Upper lobe of left lung (tissue), 6 donors: ENCODE measurements around the gene ERN1. TPM values are rescaled to one million over a fixed set of nuclear protein-coding genes. Genes with fewer than 3 reads are reported as not detected.

Source experiments
- ATAC-seq, 2 donors: fragments of 200-7000 bp; cut with Tn5 transposase; one replicate each; pipeline ENCODE4 v1.9.1; 2022; ENCODE audit warnings: mild to moderate bottlenecking in 2 of 2, moderate library complexity in 2 of 2; ENCODE audit not compliant: low FRiP score in 2 of 2
- DNase-seq, 2 donors: peaks; one replicate each; pipeline ENCODE4 v3.0.0-alpha.2; 2019 to 2020
- H3K27ac ChIP-seq, 4 donors: fragments of 200-600 bp; sonication (generic); one replicate each; pipeline ENCODE4 v1.5.1; 2016 to 2019
- H3K27me3 ChIP-seq, 4 donors: fragments of 200-600 bp; sonication (generic); one replicate each; pipeline ENCODE4 v1.5.1; 2017 to 2019
- H3K36me3 ChIP-seq, 4 donors: fragments of 200-600 bp; sonication (generic); one replicate each; pipeline ENCODE4 v1.5.1; 2016 to 2019
- H3K4me1 ChIP-seq, 4 donors: fragments of 200-600 bp; sonication (generic); one replicate each; pipeline ENCODE4 v1.5.1; 2018 to 2019
- H3K4me3 ChIP-seq, 4 donors: fragments of 200-600 bp; sonication (generic); one replicate each; pipeline ENCODE4 v1.5.1; 2017 to 2019; ENCODE audit warnings: mild to moderate bottlenecking in 2 of 4, moderate library complexity in 1 of 4
- H3K9me3 ChIP-seq, 4 donors: fragments of 200-600 bp; sonication (generic); one replicate each; pipeline ENCODE4 v1.5.1; 2018 to 2019
- CTCF ChIP-seq, 6 experiments: fragments of 450-650 bp in 4 of 6; fragments of 200-600 bp in 2 of 6; sonication (generic) in 2 of 6; IDR thresholded peaks; one replicate each; pipeline ENCODE4 v1.5.1; 2016 to 2019; ENCODE audit warnings: antibody characterized with exemption in 6 of 6
- EP300 ChIP-seq, 4 donors: sonication (generic); formaldehyde crosslinking; IDR thresholded peaks; one replicate each; pipeline ENCODE4 v1.5.1; 2017; ENCODE audit warnings: antibody characterized with exemption in 4 of 4, control low read depth in 2 of 4
- POLR2A ChIP-seq, 4 donors: fragments of 450-650 bp; IDR thresholded peaks; one replicate each; pipeline ENCODE4 v1.5.1; 2016 to 2017; ENCODE audit warnings: antibody characterized with exemption in 4 of 4, mild to moderate bottlenecking in 2 of 4
- POLR2AphosphoS5 ChIP-seq, 2 donors: sonication (generic); formaldehyde crosslinking; IDR thresholded peaks; one replicate each; pipeline ENCODE4 v1.5.1; 2017; ENCODE audit warnings: antibody characterized with exemption in 2 of 2
- WGBS, 2 donors: methylation state at CpG; one replicate each; pipeline ENCODE4 v1.1.5; 2017 to 2018; 5-methylcytosine and 5-hydroxymethylcytosine counted together
- total RNA-seq, 6 donors: library from RNA; depleted of rRNA in 4 of 6; stranded (reverse); fragments of >200 nt in 4 of 6; gene quantifications; one replicate each; pipeline versions ENCODE4 v1.1.0 to v1.2.1, GENCODE V29; 2016 to 2021
- donor health status: DM: no; HTN: no; CAD: no; lungs with moderate emphysema.
- donor health status: DM: no; HTN: yes; CAD: no; lungs with severe emphysema.

ERN1 gene
- total RNA-seq, 6 donors from 2014 or later = 32.8 to 65.0 (median 41.9) TPM

GRCh38 chr17:64070213-64070612 is 59.7 kb downstream of the ERN1 start:
- no peak overlapping the region for H3K27ac ChIP-seq
- peaks cover 0 to 13% (median 8%) of the 10 kb centered on the region in 4 donors for H3K9me3 ChIP-seq
- ATAC-seq = no peak
- no peak for DNase-seq
- H3K36me3 ChIP-seq = peaks cover 32 to 67% (median 49%) of the 10 kb centered on the region in 4 donors
- H3K4me1 ChIP-seq = peaks cover 14 to 20% (median 17%) of the 10 kb centered on the region in 4 donors
- TF ChIP-seq POLR2AphosphoS5 (IDR thresholded peaks at IDR 0.05) = no peak
- TF ChIP-seq POLR2A (IDR thresholded peaks at IDR 0.05) = no peak
- TF ChIP-seq EP300 (IDR thresholded peaks at IDR 0.05) = no peak
- no peak overlapping the region for H3K4me3 ChIP-seq
- 98% methylated on average over 3 of the region's 3 CpGs for WGBS, 2 donors
- no peaks in the 10 kb centered on the region for H3K27me3 ChIP-seq

GRCh38 chr17:64069143-64069542 is 60.8 kb downstream of the ERN1 start:
- TF ChIP-seq EP300 (IDR thresholded peaks at IDR 0.05) (no peak), POLR2AphosphoS5 (IDR thresholded peaks at IDR 0.05) (no peak), CTCF (IDR thresholded peaks at IDR 0.05) (no peak), POLR2A (IDR thresholded peaks at IDR 0.05) (no peak)
- no peak overlapping the region for H3K27ac ChIP-seq
- no peak for DNase-seq
- H3K4me3 ChIP-seq = no peak overlapping the region
- H3K9me3 ChIP-seq = peaks cover 0 to 13% (median 8%) of the 10 kb centered on the region in 4 donors
- no peak for ATAC-seq
- peaks cover 32 to 76% (median 50%) of the 10 kb centered on the region in 4 donors for H3K36me3 ChIP-seq
- H3K4me1 ChIP-seq = peaks cover 5 to 10% (median 9%) of the 10 kb centered on the region in 4 donors
- WGBS, 2 donors = 94% methylated on average over 1 of the region's 1 CpG
- H3K27me3 ChIP-seq = no peaks in the 10 kb centered on the region

- no peak for TF ChIP-seq POLR2A (IDR thresholded peaks at IDR 0.05)
- no peak for TF ChIP-seq EP300 (IDR thresholded peaks at IDR 0.05)
- TF ChIP-seq POLR2AphosphoS5 (IDR thresholded peaks at IDR 0.05) = no peak
- TF ChIP-seq CTCF (IDR thresholded peaks at IDR 0.05) = no peak
- DNase-seq (no peak), ATAC-seq (no peak)
- Histone ChIP-seq H3K4me1 (peaks cover 0 to 8% (median 4%) of the 10 kb centered on the region in 4 donors), H3K27ac (peak overlapping the region in 1 of 4 donors; percentile 30), H3K4me3 (no peak overlapping the region), H3K27me3 (no peaks in the 10 kb centered on the region), H3K9me3 (peaks cover 0 to 13% (median 8%) of the 10 kb centered on the region in 4 donors), H3K36me3 (peaks cover 32 to 82% (median 50%) of the 10 kb centered on the region in 4 donors)
- 77 to 88% methylated on average over 3 of the region's 3 CpGs for WGBS, 2 donors
Observed at GRCh38 chr17:64067657-64068056, 62.3 kb downstream of the ERN1 start.

- Histone ChIP-seq H3K4me3 (peak overlapping the region in 1 of 4 donors; percentile 4), H3K36me3 (peaks cover 31 to 76% (median 48%) of the 10 kb centered on the region in 4 donors), H3K27me3 (no peaks in the 10 kb centered on the region), H3K4me1 (peaks cover 0 to 8% (median 4%) of the 10 kb centered on the region in 4 donors), H3K27ac (peak overlapping the region in 2 of 4 donors; percentile 18 to 26), H3K9me3 (peaks cover 0 to 13% (median 8%) of the 10 kb centered on the region in 4 donors)
- ATAC-seq (no peak), DNase-seq (peak in 1 of 2 donors; percentile 34)
- WGBS, 2 donors = 68 to 94% methylated on average over 7 of the region's 7 CpGs
- TF ChIP-seq POLR2AphosphoS5 (IDR thresholded peaks at IDR 0.05) (no peak), EP300 (IDR thresholded peaks at IDR 0.05) (no peak)
Observed at GRCh38 chr17:64066716-64067115, 63.2 kb downstream of the ERN1 start.

- 83 to 96% methylated on average over 7 to 8 of the region's 8 CpGs for WGBS, 2 donors
- Histone ChIP-seq H3K4me1 (peaks cover 0 to 14% (median 4%) of the 10 kb centered on the region in 4 donors), H3K4me3 (peak overlapping the region in 1 of 4 donors; percentile 11), H3K27me3 (no peaks in the 10 kb centered on the region), H3K27ac (peak overlapping the region in 1 of 4 donors; percentile 40), H3K36me3 (peaks cover 18 to 75% (median 41%) of the 10 kb centered on the region in 4 donors), H3K9me3 (peaks cover 0 to 13% (median 8%) of the 10 kb centered on the region in 4 donors)
- no peak for DNase-seq
- no peak for TF ChIP-seq POLR2AphosphoS5 (IDR thresholded peaks at IDR 0.05)
- no peak for TF ChIP-seq CTCF (IDR thresholded peaks at IDR 0.05)
- TF ChIP-seq EP300 (IDR thresholded peaks at IDR 0.05) = no peak
- no peak for TF ChIP-seq POLR2A (IDR thresholded peaks at IDR 0.05)
- ATAC-seq = no peak
Observed at GRCh38 chr17:64065161-64065560, 64.8 kb downstream of the ERN1 start.

- Histone ChIP-seq H3K27ac (peak overlapping the region in 3 of 4 donors; percentile 15 to 67 (median 56)), H3K4me3 (no peak overlapping the region), H3K36me3 (peaks cover 15 to 75% (median 37%) of the 10 kb centered on the region in 4 donors)
Observed at GRCh38 chr17:64064331-64064730, 65.6 kb downstream of the ERN1 start.

More at GRCh38 chr17:64064331-64064730, 65.6 kb downstream of the ERN1 start:
- DNase-seq (peak in 1 of 2 donors; percentile 20), ATAC-seq (no peak)
- no peaks in the 10 kb centered on the region for H3K27me3 ChIP-seq
- WGBS, 2 donors = 85 to 86% methylated on average over 9 of the region's 9 CpGs
- H3K9me3 ChIP-seq = peaks cover 0 to 8% (median 2%) of the 10 kb centered on the region in 4 donors
- H3K4me1 ChIP-seq = peaks cover 0 to 16% (median 4%) of the 10 kb centered on the region in 4 donors
- TF ChIP-seq CTCF (IDR thresholded peaks at IDR 0.05) = no peak
- TF ChIP-seq EP300 (IDR thresholded peaks at IDR 0.05) = no peak
